Nephron (organoid): ENCODE measurements around the gene CTXND1.
"Not testable (repeated sequence)": the region's sequence is repeated elsewhere in the genome, so short reads cannot be mapped to it uniquely, and the experiment has no call there.

Source experiments
- H3K27ac Mint-ChIP-seq, 3 experiments: 2 replicates each; pipeline ENCODE4 v1.8.0; 2020; ENCODE audit warnings: mixed read lengths in 3 of 3, mild to moderate bottlenecking in 2 of 3, moderate library complexity in 1 of 3
- H3K27me3 Mint-ChIP-seq: 2 replicates; pipeline ENCODE4 v1.8.0; 2021; ENCODE audit warnings: low read depth, mild to moderate bottlenecking, moderate library complexity, mixed read lengths
- H3K36me3 Mint-ChIP-seq: 2 replicates; pipeline ENCODE4 v1.8.0; 2020; ENCODE audit warnings: low read depth, mixed read lengths
- H3K4me1 Mint-ChIP-seq: 2 replicates; pipeline ENCODE4 v1.8.0; 2020; ENCODE audit warnings: mixed read lengths
- H3K4me3 Mint-ChIP-seq, 3 experiments: 2 replicates each; pipeline ENCODE4 v1.8.0; 2020; ENCODE audit warnings: mild to moderate bottlenecking in 3 of 3, mixed read lengths in 3 of 3, moderate library complexity in 2 of 3
- H3K9me3 Mint-ChIP-seq: 2 replicates; pipeline ENCODE4 v1.8.0; 2020; ENCODE audit warnings: mixed read lengths
- CTCF ChIP-seq, 3 experiments: fragments of 200-600 bp; sonication (generic); IDR thresholded peaks; one replicate each; pipeline ENCODE4 v1.5.0; 2021; ENCODE audit warnings: antibody characterized with exemption in 3 of 3; ENCODE audit not compliant: unreplicated experiment in 3 of 3

The CTXND1 gene

GRCh38 chr15:80252121-80252518 is at the start of gene CTXND1:
Gene CTXND1, minus strand, starts transcription at chr15:80252213. Its CDS starts 50,264 bp downstream, at chr15:80201949.
- Mint-ChIP-seq H3K4me1 (peaks cover 5% of the 10 kb centered on the region), H3K4me3 (peak within 1 kb of the TSS; percentile 77 to 88 (median 80)), H3K9me3 (peaks cover 3% of the 10 kb centered on the region), H3K36me3 (no peaks in the 10 kb centered on the region), H3K27me3 (peaks cover 94% of the 10 kb centered on the region), H3K27ac (no peak within 1 kb of the TSS)
- TF ChIP-seq CTCF (IDR thresholded peaks at IDR 0.05; ENCODE audit: unreplicated experiment in 3 of 3) = no peak

- no peak for TF ChIP-seq CTCF (IDR thresholded peaks at IDR 0.05; ENCODE audit: unreplicated experiment in 3 of 3)
- Mint-ChIP-seq H3K27me3 (peaks cover 8% of the 10 kb centered on the region), H3K4me3 (no peak overlapping the region), H3K27ac (no peak overlapping the region), H3K4me1 (no peaks in the 10 kb centered on the region), H3K9me3 (peaks cover 6% of the 10 kb centered on the region), H3K36me3 (no peaks in the 10 kb centered on the region)
These were observed 49.5 kb upstream of the CTXND1 start for GRCh38 chr15:80301472-80301871.

- not testable (repeated sequence) for H3K9me3 Mint-ChIP-seq, H3K36me3 Mint-ChIP-seq, H3K27ac Mint-ChIP-seq, H3K4me3 Mint-ChIP-seq, H3K27me3 Mint-ChIP-seq, H3K4me1 Mint-ChIP-seq
These were observed 43.8 kb upstream of the CTXND1 start for GRCh38 chr15:80295777-80296176.

- Mint-ChIP-seq H3K27ac (no peak overlapping the region), H3K36me3 (no peaks in the 10 kb centered on the region), H3K27me3 (peaks cover 6% of the 10 kb centered on the region), H3K4me1 (peaks cover 18% of the 10 kb centered on the region), H3K9me3 (no peaks in the 10 kb centered on the region), H3K4me3 (no peak overlapping the region)
- TF ChIP-seq CTCF (IDR thresholded peaks at IDR 0.05; ENCODE audit: unreplicated experiment in 3 of 3) = no peak
These were observed 40.1 kb upstream of the CTXND1 start for GRCh38 chr15:80292079-80292478.

GRCh38 chr15:80290891-80291290 is 38.9 kb upstream of the CTXND1 start:
- not testable (repeated sequence) for H3K27ac Mint-ChIP-seq

GRCh38 chr15:80289528-80290495 is 37.8 kb upstream of the CTXND1 start:
- peak overlapping the region in 1 of 3 experiments; percentile 9 for H3K4me3 Mint-ChIP-seq
- TF ChIP-seq CTCF (IDR thresholded peaks at IDR 0.05; ENCODE audit: unreplicated experiment in 3 of 3) = no peak
- H3K4me1 Mint-ChIP-seq = peaks cover 18% of the 10 kb centered on the region
- H3K9me3 Mint-ChIP-seq = no peaks in the 10 kb centered on the region
- peak overlapping the region; percentile 27 to 58 (median 43) for H3K27ac Mint-ChIP-seq
- no peaks in the 10 kb centered on the region for H3K27me3 Mint-ChIP-seq
- H3K36me3 Mint-ChIP-seq = no peaks in the 10 kb centered on the region

More at GRCh38 chr15:80290891-80291290, 38.9 kb upstream of the CTXND1 start:
- H3K4me1 Mint-ChIP-seq = peaks cover 18% of the 10 kb centered on the region
- H3K4me3 Mint-ChIP-seq, H3K9me3 Mint-ChIP-seq, H3K27me3 Mint-ChIP-seq, H3K36me3 Mint-ChIP-seq: not testable (repeated sequence)

GRCh38 chr15:80288131-80288530 is 36.1 kb upstream of the CTXND1 start:
- TF ChIP-seq CTCF (IDR thresholded peaks at IDR 0.05; ENCODE audit: unreplicated experiment in 3 of 3) = no peak
- peaks cover 13% of the 10 kb centered on the region for H3K4me1 Mint-ChIP-seq
- no peak overlapping the region for H3K27ac Mint-ChIP-seq
- no peaks in the 10 kb centered on the region for H3K36me3 Mint-ChIP-seq
- no peak overlapping the region for H3K4me3 Mint-ChIP-seq
- H3K9me3 Mint-ChIP-seq = no peaks in the 10 kb centered on the region
- no peaks in the 10 kb centered on the region for H3K27me3 Mint-ChIP-seq
